Esophagus muscularis mucosa (tissue), 3 donors: Measurements from ENCODE around the gene USP33.

ENCODE experiments used
- CTCF ChIP-seq, 3 experiments: fragments of 200-600 bp in 2 of 3; fragments of 450-650 bp in 1 of 3; sonication (generic) in 2 of 3; IDR thresholded peaks; one replicate each; pipeline ENCODE4 v1.5.1; 2017 to 2019; ENCODE audit warnings: antibody characterized with exemption in 3 of 3, mild to moderate bottlenecking in 2 of 3, moderate library complexity in 1 of 3
- POLR2A ChIP-seq: fragments of 450-650 bp; IDR thresholded peaks from one replicate; pipeline ENCODE4 v1.6.1; 2017; ENCODE audit warnings: antibody characterized with exemption, moderate library complexity, mild to moderate bottlenecking, low read depth

GRCh38 chr1:77688939-77689338 is 70.7 kb downstream of the USP33 start:
- TF ChIP-seq CTCF (IDR thresholded peaks at IDR 0.05) (no peak), POLR2A (no peak)
